ENCODE data around the gene ZYG11B.
"Not testable (repeated sequence)": the region's sequence is repeated elsewhere in the genome, so short reads cannot be mapped to it uniquely, and the experiment has no call there.

The ZYG11B gene

DNA sequence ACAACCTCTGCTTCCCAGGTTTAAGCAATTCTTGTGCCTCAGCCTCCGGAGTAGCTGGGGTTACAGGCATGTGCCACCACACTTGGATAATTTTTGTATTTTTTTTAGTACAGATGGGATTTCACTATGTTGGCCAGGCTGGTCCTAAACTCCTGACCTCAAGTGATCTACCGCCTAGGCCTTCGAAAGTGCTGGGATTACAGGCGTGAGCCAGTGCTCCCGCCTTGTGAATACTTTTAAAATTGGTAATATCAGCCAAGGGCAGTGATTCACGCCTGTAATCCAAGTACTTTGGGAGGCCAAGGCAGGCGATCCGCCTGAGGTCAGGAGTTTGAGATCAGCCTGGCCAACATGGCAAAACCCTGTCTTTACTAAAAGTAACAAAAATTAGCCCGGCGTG, 33.7 kb downstream of the ZYG11B start:
- no peak for DNase-seq

GRCh38 chr1:52767596-52768280, 41.5 kb downstream of the ZYG11B start:
- no peak for DNase-seq

GRCh38 chr1:52769346-52770033, 43.2 kb downstream of the ZYG11B start:
- no peak for DNase-seq

- no peak for DNase-seq
Measured at GRCh38 chr1:52771384-52771783, 45.1 kb downstream of the ZYG11B start.

DNA sequence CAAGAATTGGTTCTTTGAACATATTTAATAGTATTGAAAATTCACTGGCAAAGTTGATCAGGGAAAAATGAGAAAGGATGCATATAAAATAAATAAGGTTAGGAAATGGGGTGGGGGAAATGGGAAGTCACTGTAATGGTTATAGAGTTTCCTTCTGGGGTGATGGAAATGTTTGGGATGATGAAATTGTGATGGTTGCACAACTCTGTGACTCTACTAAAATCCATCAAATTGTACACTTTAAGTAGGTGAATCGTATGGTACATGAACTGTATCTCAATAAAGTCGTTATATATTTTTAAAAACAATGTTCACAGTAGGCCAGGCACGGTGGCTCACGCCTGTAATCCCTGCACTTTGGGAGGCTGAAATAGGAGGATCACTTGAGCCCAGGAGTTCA, 59.9 kb downstream of the ZYG11B start:
- DNase-seq: no peak

DNA sequence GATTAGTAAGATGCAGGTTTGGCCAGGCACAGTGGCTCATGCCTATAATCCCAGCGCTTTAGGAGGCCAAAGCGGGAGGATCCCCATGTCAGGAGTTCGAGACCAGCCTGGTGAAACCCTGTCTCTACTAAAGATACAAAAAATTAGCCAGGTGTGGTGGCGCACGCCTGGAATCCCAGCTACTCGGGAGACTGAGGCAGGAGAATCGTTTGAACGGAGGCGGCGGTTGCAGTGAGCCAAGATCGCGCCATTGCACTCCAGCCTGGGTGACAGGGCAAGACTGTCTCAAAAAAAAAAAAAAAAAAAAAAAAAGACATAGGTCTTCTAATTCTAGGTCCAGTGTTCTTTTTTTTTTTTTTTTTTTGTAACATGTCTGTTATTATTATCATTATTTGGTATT, 64.2 kb downstream of the ZYG11B start:
- not testable (repeated sequence) for DNase-seq

DNA sequence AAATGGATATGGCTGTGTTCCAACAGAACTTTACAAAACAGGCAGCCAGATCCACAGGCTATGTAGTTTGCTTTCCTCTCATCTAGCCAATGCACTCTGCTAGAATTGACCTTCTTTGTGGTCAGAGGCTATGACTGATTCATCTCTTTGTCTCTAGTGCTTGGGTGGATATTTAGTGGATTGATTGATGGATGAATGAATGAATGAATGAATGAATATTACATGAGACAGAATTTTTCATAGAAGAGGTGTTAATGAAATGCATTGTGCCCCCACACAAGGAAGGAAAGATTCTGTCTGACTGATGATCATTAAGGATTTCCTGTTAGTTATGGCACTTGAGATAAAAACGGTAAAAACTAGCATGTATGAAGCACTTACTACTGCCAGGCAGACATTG, 65.8 kb downstream of the ZYG11B start:
- peak; percentile 6 for DNase-seq

- DNase-seq: not testable (repeated sequence)
Measured at GRCh38 chr1:52793717-52794116, 67.5 kb downstream of the ZYG11B start.

DNA sequence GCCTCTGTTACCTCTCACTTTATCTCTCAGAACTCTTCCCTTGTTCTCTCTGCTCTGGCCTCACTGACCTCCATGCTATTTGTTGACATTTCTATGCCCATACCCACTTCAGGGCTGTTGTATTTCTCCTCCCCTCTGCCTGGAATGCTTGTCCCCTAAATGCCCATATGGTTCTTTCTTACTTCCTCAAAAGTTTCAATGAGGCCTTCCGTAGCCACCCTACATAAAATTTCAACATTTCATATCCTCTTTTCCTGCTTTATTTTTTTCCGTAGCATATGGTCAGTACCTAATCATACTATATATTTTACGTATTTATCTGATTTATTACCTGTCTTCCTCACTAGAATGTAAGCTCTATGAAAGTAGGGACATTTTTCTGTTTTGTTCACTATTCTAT, 69.2 kb downstream of the ZYG11B start:
- no peak for DNase-seq

GRCh38 chr1:52798331-52798730, 72.1 kb downstream of the ZYG11B start:
- DNase-seq: no peak

DNA sequence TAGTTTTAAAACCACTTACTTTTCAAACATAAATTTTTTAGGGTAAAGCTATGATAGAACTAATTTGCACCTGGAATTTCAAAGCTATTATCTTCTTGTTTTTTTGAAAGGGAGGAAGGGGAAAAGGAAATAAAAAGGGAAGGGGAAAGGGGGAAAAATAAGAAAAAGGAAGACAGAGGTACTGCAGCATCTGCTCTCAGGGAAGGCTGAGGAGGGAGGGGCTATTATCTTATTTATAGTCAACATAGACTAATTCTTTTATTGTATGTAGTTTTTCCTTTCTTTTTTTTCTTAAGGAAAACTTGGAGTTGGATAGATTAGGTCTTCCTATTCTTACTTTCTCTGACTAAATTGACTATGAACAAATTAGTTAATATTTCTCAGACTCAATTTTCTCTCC, 74.8 kb downstream of the ZYG11B start:
- DNase-seq: no peak

- DNase-seq: not testable (repeated sequence)
Measured at GRCh38 chr1:52804083-52804482, 77.8 kb downstream of the ZYG11B start.

DNA sequence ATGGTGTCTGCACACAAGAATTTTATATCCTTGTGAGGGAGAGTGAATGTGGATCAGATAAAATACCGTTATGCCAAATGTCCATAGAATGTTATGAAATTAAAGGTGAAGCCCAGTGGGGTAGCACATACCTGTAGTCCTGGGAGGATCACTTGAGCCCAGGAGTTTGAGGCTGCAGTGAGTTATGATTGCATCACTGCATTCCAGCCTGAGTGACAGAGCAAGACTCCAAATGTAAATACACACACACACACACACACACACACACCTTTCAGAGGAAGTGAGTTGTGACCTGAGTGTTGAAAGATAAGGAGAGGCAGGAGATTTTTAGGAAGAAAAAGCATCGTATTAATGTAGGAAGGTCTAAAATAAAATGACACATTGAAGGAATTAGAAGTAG, 88.2 kb downstream of the ZYG11B start:
- no peak for DNase-seq

GRCh38 chr1:52820830-52821229, 94.6 kb downstream of the ZYG11B start:
- not testable (repeated sequence) for DNase-seq

- DNase-seq: no peak
Measured at GRCh38 chr1:52825868-52826267, 99.6 kb downstream of the ZYG11B start.

DNA sequence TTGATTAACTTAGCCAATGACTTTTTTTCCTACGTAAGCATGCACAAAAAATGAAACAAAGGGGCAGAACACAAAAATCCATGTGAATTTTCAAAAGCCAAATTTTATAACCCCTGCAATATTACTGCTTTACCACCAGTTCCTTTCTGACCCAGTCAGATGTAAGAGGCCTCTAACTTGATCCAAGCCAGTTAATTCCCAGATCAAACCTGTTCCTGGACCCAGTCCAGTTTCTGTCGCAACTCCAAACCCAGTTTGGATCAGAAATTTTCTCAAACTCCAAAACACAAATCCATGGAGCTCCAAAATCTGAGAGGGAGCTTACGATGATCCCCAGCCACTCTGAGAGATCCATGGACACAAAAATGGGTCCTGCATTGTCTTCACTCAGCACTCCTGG, 108.5 kb downstream of the ZYG11B start:
- DNase-seq: no peak

- no peak for DNase-seq
Measured at GRCh38 chr1:52836035-52836434, 109.8 kb downstream of the ZYG11B start.

GRCh38 chr1:52839175-52839574, 112.9 kb downstream of the ZYG11B start:
- DNase-seq: not testable (repeated sequence)

GRCh38 chr1:52842643-52843310, 116.5 kb downstream of the ZYG11B start, which contains the start of gene ZYG11A:
Gene ZYG11A, plus strand, starts transcription at chr1:52842760. Its CDS starts 124 bp downstream, at chr1:52842884.
- DNase-seq: peak; percentile 11

GRCh38 chr1:52845119-52845518, 118.9 kb downstream of the ZYG11B start:
- not testable (repeated sequence) for DNase-seq

- no peak for DNase-seq
Measured at GRCh38 chr1:52848423-52848822, 122.2 kb downstream of the ZYG11B start.

DNA sequence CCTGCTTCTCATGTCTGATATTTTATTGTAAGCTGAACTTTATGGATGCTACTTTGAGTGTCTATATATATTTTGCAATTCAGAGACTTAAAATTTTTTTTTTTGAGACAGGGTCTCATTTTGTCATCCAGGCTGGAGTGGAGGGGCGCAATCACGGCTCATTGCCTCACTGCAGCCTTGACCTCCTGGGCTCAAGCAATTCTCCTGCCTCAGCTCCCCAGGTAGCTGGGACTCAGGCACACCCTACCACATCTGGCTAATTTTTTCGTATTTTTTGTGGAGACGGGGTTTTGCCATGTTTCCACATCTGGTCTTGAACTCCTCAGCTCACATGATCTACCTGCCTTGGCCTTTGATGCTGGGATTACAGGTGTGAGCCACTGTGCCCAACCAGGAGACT, 124.7 kb downstream of the ZYG11B start:
- no peak for DNase-seq

- DNase-seq: no peak
Measured at GRCh38 chr1:52852854-52853253, 126.6 kb downstream of the ZYG11B start.

GRCh38 chr1:52855584-52855983, 129.3 kb downstream of the ZYG11B start:
- no peak for DNase-seq
